Posterior vena cava (tissue), 2 donors: ENCODE data around the gene PRKAG2. TPM values are rescaled to one million over a fixed set of nuclear protein-coding genes. Genes with fewer than 3 reads are reported as not detected.
"Not testable (repeated sequence)": the region's sequence is repeated elsewhere in the genome, so short reads cannot be mapped to it uniquely, and the experiment has no call there.

Source experiments
- DNase-seq: peaks from one replicate; pipeline ENCODE4 v3.0.0-alpha.2; 2020; ENCODE audit warnings: low spot score
- intact Hi-C, 2 donors: fragments of 100-400 bp; cut with DNase I; formaldehyde crosslinking; loops; one replicate each; pipeline versions ENCODE4 v1.14.1 to v1.14.2; 2022 to 2023
- total RNA-seq, 2 donors: library from RNA; stranded (reverse); fragmentation: NEBNext Ultra II Directional; extraction: Animal tissue kit (Norgen Biotek cat#: 25700); gene quantifications; one replicate each; pipeline ENCODE4 v1.2.1, GENCODE V29; 2021
- donor health status: DM: yes; HTN: yes; CAD: no.
- donor health status: DM: yes; HTN: yes; CAD: no.

The PRKAG2 gene
- total RNA-seq, 2 donors from 2014 or later = 91.8 to 94.2 TPM

- intact Hi-C loops = no loop called here
- peak; percentile 64 for DNase-seq
Observed at GRCh38 chr7:151844071-151844824, 32.7 kb downstream of the PRKAG2 start.

- intact Hi-C loops = no loop called here
- DNase-seq = peak; percentile 2
Observed at GRCh38 chr7:151843181-151843580, 33.7 kb downstream of the PRKAG2 start.

GRCh38 chr7:151841395-151842051 is 35.4 kb downstream of the PRKAG2 start:
- DNase-seq, intact Hi-C loops: not testable (repeated sequence)

GRCh38 chr7:151840088-151840910 is 36.6 kb downstream of the PRKAG2 start:
- intact Hi-C loops = no loop called here
- DNase-seq = peak; percentile 63

DNA sequence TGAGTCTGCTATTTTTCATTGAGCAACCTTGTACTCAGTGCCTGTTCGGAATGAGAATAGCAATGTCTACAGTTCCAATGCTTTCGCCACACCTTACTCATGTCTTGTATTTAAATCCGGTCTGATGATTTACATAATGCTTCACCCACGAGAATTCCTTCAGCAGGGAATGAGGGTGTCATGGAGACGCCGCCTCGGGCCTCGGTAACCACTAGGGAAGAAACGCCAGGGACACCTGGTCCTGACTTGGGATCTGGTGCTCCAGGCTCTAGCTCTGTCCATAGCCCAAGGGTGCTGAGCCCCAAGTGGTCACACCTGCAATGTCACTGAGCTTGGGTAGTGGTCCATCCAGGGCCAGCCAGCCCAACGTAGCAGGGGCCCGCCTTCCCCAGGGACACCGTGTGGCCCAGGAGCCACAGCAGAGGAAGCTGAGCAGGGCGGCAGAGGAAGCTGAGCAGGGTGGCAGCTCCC is 37.4 kb downstream of the PRKAG2 start:
- DNase-seq = peak; percentile 74
- intact Hi-C loops = no loop called here

DNA sequence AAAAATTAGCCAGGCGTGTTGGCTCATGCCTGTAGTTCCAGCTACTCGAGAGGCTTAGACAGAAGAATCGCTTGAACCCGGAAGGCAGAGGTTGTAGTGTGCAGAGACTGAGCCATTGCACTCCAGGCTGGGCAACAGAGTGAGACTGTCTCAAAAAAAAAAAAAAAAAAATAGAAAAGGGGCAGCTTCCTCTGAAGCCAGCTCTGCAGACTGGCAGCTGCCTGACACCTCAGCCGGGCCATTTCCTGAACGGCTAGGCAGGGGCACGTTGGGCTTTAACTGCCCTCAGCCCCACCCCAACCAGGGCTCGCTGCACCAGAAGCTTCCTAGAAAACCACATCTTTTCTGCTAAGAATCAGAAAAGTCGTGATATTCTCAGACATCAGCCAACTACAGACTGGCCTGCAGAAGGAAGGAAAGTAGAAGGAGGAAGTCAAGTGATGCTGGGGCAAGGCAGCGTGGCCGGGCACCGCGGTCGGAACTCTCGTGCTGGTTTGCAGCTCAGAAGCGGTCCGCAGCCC is 38.0 kb downstream of the PRKAG2 start:
- intact Hi-C loops = no loop called here
- peak; percentile 85 for DNase-seq

DNA sequence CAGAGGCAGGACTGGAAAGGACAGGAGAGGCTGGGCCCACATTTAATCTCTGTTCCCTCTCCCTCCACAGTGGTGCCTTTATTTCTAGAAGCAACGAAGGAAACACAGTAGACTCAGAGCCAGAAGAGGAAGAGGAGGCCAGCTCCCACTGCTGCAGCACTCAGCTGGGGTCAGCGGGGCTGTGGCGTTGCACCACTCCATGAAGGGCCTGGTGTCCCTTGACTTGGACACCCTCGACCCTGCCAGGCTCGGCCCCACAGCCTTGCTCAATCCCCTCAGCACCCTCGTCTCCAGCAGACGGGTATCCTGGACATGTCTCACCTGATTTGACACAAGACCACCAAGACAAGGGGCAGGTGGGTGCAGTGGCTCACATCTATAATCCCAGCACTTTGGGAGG is 38.8 kb downstream of the PRKAG2 start:
- DNase-seq = peak; percentile 74
- intact Hi-C loops = no loop called here

DNA sequence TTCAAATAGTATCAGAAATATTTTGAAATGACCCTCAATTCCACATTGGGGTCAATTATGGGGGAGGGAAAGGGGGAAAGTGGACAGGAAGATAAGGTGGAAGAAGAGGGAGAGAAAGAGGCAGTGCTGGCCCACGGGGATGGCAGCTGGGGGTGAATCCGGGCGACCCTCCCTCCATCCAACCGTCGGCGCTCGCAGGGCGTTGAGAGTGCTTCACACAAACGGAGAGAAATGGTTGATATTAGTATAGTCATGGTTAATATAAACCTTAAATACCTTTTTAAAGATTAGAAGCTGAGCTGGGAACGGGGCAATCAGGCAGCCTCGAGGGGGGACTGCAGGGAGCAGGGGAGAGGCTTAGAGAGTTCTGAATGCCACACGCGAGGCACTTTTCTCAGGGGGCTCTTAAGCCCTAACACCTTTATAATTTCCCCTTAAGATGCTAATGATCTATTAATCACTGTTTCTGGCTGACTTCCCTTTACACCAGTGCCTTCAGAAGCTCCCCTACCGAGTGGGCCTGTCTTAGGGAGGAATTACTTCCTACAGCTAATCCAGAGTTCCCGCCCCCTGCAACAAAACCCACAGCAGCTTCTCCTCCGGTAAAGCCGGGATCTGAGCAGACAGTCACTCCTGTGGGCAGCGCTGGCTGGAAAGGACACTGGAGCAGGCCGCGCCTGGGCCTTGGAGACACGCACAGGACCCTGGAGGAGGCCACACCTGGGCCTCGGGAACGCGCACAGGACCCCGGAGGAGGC is 39.5 kb downstream of the PRKAG2 start:
- intact Hi-C loops = no loop called here
- peak; percentile 75 for DNase-seq

GRCh38 chr7:151836927-151837205 is 40.0 kb downstream of the PRKAG2 start:
- DNase-seq = peak; percentile 58
- intact Hi-C loops = no loop called here

- intact Hi-C loops = no loop called here
- peak; percentile 67 for DNase-seq
Observed at GRCh38 chr7:151836191-151836926, 40.6 kb downstream of the PRKAG2 start.

DNA sequence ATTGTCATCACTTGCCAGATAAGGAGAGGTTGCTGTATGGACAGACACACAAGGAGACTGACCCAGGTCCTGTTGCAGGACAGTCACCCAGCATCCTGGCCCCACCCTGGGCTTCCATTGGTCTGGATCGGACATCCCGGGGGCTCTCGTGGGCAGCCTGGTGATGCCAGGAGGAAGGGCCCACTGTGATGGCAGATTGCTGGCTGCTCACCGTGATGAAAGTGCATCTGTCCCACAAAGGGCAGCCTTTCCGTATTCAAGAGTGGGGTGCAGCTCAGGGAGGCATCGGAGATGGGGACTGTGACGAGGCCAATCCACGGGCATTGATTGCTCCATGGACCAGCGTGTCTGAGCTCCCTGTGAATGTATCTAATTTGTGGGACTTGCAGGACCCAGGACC is 41.3 kb downstream of the PRKAG2 start:
- intact Hi-C loops = no loop called here
- peak; percentile 56 for DNase-seq

GRCh38 chr7:151834271-151835035 is 42.5 kb downstream of the PRKAG2 start:
- intact Hi-C loops = no loop called here
- DNase-seq = peak; percentile 76

DNA sequence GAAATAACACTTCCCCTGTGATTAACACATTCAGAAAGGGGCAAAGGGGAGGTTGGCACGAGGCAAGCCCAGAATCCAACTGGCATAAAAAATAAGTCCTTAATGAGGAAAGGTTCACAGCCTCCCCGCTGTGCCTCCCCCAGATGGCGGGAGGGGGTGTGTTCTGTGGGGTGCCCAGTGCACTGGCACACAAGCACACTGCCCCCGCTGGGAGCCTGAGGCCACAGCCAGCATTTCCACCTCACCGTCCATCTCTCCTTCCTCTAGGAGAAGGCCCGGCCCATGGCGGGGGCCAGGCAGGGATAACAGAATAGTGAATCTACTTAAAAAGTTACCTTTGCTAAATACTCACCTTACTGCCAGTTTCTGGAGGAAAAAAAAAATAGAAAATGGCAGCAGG is 43.2 kb downstream of the PRKAG2 start:
- intact Hi-C loops = no loop called here
- DNase-seq = peak; percentile 69

DNA sequence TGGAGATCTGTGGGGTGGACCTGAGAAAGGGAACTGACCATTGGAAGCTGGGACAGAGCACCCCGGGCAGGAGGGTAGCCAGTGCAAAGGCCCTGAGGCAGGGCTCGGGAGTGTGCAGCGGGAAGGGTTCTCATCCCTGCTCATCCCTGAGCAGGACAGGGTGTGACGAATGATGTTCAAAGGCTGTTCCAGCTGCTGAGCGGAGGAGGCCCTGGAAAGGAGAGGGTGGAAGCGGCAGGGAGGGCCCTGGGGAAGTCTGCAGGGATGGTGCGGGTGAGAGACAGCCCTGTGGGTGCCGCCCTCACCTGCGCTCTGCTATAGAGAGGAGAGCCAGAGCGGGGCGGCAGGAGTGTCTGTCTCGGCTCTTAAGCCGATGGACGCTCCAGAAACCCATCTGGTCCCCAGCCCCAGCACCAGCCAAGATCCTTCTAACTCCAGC is 43.7 kb downstream of the PRKAG2 start:
- DNase-seq = peak; percentile 67
- intact Hi-C loops = no loop called here

DNA sequence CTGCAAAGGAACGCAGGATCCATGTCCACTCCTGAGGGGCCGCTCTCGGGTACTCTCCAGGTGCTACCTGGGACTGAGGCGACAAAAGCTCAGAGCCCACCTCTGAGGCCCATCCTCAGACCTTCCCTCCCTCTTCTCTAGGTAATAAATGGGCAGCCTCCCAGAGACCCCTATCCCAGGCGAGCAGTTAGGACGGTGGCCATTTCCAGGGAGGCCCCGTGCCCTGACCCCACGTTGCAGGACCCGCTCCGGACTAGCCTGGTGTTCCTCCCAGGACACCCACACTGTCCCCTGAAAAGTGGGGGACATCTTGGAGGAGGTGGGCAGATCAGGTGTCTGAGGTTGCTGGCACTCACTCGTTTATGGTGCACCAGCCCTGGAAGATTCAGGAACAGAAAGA is 44.3 kb downstream of the PRKAG2 start:
- no peak for DNase-seq
- intact Hi-C loops = no loop called here

DNA sequence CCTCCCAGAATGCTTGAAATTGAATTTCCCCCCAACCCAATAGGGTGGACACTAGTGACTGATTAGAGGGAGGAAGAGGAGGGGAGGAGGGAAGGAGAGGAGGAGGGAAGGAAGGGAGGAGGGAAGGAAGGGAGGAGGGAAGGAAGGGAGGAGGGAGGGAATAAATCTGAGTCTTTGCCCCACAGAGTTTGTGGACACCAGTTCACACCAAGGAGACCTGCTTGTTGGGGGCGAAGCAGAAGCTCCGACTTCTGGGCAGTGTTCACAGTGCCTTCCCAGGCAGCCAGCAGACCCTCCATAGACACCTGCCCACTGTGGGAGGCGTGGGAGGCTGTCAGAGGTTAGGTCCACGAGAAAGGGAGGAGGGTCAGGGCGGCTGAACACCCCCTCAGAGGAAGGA is 44.8 kb downstream of the PRKAG2 start:
- no peak for DNase-seq
- intact Hi-C loops = no loop called here

- intact Hi-C loops = no loop called here
Observed at GRCh38 chr7:151831606-151832005, 45.3 kb downstream of the PRKAG2 start.

More at GRCh38 chr7:151831606-151832005, 45.3 kb downstream of the PRKAG2 start:
- peak; percentile 62 for DNase-seq
